ENCODE measurements around the gene IGSF21. TPM values are rescaled to one million over a fixed set of nuclear protein-coding genes. Genes with fewer than 3 reads are reported as not detected.

IGSF21 gene
- total and polyA plus RNA-seq, 2 of the 8 experiments (the other 6 are each of a cell fraction or from before 2014, with no cell fraction given), result 22.5 to 28.5 TPM

- no peak overlapping the region for H3K9ac ChIP-seq (replicated peaks in 1 of 4; ENCODE audit: extremely low read depth in 1 of 4, low read depth in 3 of 4, low read length in 3 of 4)
- TF ChIP-seq SP1 (IDR thresholded peaks at IDR 0.05; ENCODE audit: low read depth, low read length) (no peak), TCF12 (IDR thresholded peaks at IDR 0.05; ENCODE audit: low read depth, low read length) (no peak), KDM4A (IDR thresholded peaks at IDR 0.05; ENCODE audit: low read depth, low read length, severe bottlenecking) (peak; percentile 23), POLR2A (IDR thresholded peaks at IDR 0.05; ENCODE audit: control extremely low read depth in 1 of 2, low read depth in 2 of 2, low read length in 2 of 2) (no peak), EZH2 (IDR thresholded peaks at IDR 0.05; ENCODE audit: low read depth, low read length, severe bottlenecking) (peak; percentile 68), SUZ12 (IDR thresholded peaks at IDR 0.05; ENCODE audit: low read length) (peak; percentile 50), CTCF (IDR thresholded peaks at IDR 0.05; ENCODE audit: control extremely low read depth in 1 of 3, insufficient read depth in 1 of 3, low read depth in 1 of 3, low read length in 3 of 3) (no peak), SAP30 (IDR thresholded peaks at IDR 0.05; ENCODE audit: insufficient read depth, insufficient replicate concordance, low read length) (no peak)
- FAIRE-seq (no peak), DNase-seq (ENCODE audit: low read depth in 1 of 2, low spot score in 2 of 2) (peak in 1 of 2 experiments; percentile 61)
- H3K79me1 ChIP-seq (ENCODE audit: low read depth, low read length), result peaks cover 11% of the 10 kb centered on the region
- H3K4me2 ChIP-seq (ENCODE audit: insufficient read depth in 1 of 2, low read depth in 2 of 2, low read length in 2 of 2), result peak overlapping the region; percentile 84 to 99
- H3K14ac ChIP-seq (ENCODE audit: insufficient read length), result no peak overlapping the region
- peak overlapping the region; percentile 89; the same call in 1 of the 2 replicates for H3K18ac ChIP-seq (ENCODE audit: extremely low read depth, low read length)
- no peak overlapping the region for H4K91ac ChIP-seq (replicated peaks; ENCODE audit: insufficient read length, low read length)
- H2BK15ac ChIP-seq (ENCODE audit: low read length), result no peak overlapping the region
- no peak overlapping the region for H2AK5ac ChIP-seq (ENCODE audit: low read depth, low read length)
- H3K36me3 ChIP-seq (ENCODE audit: control insufficient read depth in 2 of 4, insufficient read depth in 4 of 4, low read length in 3 of 4), result no peaks in the 10 kb centered on the region
- CTCF ChIA-PET (ENCODE audit: partially characterized antibody), result interaction anchor here (0.6 to 3.2 kb wide), 32 partner anchors 9 to 336 kb away, joined by 3 to 21 read pairs (median 4); no protein-coding TSS in a partner anchor
- H3K4ac ChIP-seq (replicated peaks; ENCODE audit: insufficient read length, low read depth, low read length), result no peak overlapping the region
- no peak overlapping the region for H2AFZ ChIP-seq (ENCODE audit: low read length)
- H2BK12ac ChIP-seq (ENCODE audit: low read depth, low read length), result 0 out of 2 replicates have a peak overlapping the region, but pooled peaks have one; percentile 99
- H3K56ac ChIP-seq (replicated peaks; ENCODE audit: insufficient read length, low read depth, low read length), result no peak overlapping the region
- H3K4me1 ChIP-seq (replicated peaks in 1 of 4; ENCODE audit: control insufficient read depth in 3 of 4, insufficient read depth in 4 of 4, low read length in 3 of 4), result peaks cover 19 to 29% (median 20%) of the 10 kb centered on the region in 4 experiments
- peak overlapping the region; percentile 63 to 82 (median 71) for H3K4me3 ChIP-seq (ENCODE audit: extremely low read depth in 1 of 4, insufficient read depth in 2 of 4, low read depth in 3 of 4, low read length in 4 of 4)
- no peak overlapping the region for H3K23ac ChIP-seq (ENCODE audit: insufficient read length)
- peaks cover 8 to 50% (median 42%) of the 10 kb centered on the region in 4 experiments; a peak in 6 of 7 replicates for H3K27me3 ChIP-seq (replicated peaks in 1 of 4; ENCODE audit: control insufficient read depth in 3 of 4, extremely low read depth in 1 of 4, insufficient read depth in 3 of 4, low read length in 3 of 4)
- H2BK120ac ChIP-seq (replicated peaks; ENCODE audit: low read depth, low read length), result no peak overlapping the region
- H4K20me1 ChIP-seq (replicated peaks in 1 of 2; ENCODE audit: control insufficient read depth in 1 of 2, insufficient read depth in 2 of 2, low read length in 2 of 2), result peaks cover 7 to 16% of the 10 kb centered on the region in 2 experiments
- H2BK5ac ChIP-seq (ENCODE audit: low read depth, low read length), result 0 out of 2 replicates have a peak overlapping the region, but pooled peaks have one; percentile 83
- H3K79me2 ChIP-seq (ENCODE audit: control insufficient read depth in 1 of 2, insufficient read depth in 2 of 2, low read length in 2 of 2), result peaks cover 0 to 10% of the 10 kb centered on the region in 2 experiments; a peak in 1 of 4 replicates
- H4K8ac ChIP-seq (ENCODE audit: extremely low read depth, insufficient read depth, low read length), result peak overlapping the region; percentile 22; the same call in 1 of the 2 replicates
- H2BK20ac ChIP-seq (ENCODE audit: low read length), result 0 out of 2 replicates have a peak overlapping the region, but pooled peaks have one; percentile 18
- H3K27ac ChIP-seq (ENCODE audit: low read depth, low read length), result no peak overlapping the region
- H3K9me3 ChIP-seq (ENCODE audit: insufficient read depth in 2 of 2, low read depth in 1 of 2, low read length in 1 of 2), result no peaks in the 10 kb centered on the region
- WGBS, 2 experiments (ENCODE audit: extremely low coverage in 1 of 2, insufficient coverage in 1 of 2, insufficient read length in 1 of 2, insufficient replicate concordance in 2 of 2, low coverage in 1 of 2, low lambda C conversion rate in 2 of 2, missing lambda C conversion rate in 1 of 2), result 3% methylated on average over 27 of the region's 32 CpGs; no CpG with 5 or more reads in 1 of the 2 experiments
- H4K5ac ChIP-seq (ENCODE audit: insufficient read length, low read depth, low read length), result no peak overlapping the region
- POLR2A ChIA-PET (ENCODE audit: partially characterized antibody), result interaction anchor here (0.7 to 1.9 kb wide), 5 partner anchors 9 to 126 kb away, joined by 3 to 7 read pairs (median 4); no protein-coding TSS in a partner anchor
- peaks cover 32% of the 10 kb centered on the region for H3K23me2 ChIP-seq (ENCODE audit: low read depth, low read length)
Measured at GRCh38 chr1:18109058-18109755, 1.6 kb downstream of the IGSF21 start.
